Fibroblast of skin of right biceps (primary cell): ENCODE measurements around the gene KRT78.

Source experiments
- DNase-seq: peaks from one replicate; pipeline ENCODE4 v3.0.0-alpha.2; 2013

KRT78 gene

DNA sequence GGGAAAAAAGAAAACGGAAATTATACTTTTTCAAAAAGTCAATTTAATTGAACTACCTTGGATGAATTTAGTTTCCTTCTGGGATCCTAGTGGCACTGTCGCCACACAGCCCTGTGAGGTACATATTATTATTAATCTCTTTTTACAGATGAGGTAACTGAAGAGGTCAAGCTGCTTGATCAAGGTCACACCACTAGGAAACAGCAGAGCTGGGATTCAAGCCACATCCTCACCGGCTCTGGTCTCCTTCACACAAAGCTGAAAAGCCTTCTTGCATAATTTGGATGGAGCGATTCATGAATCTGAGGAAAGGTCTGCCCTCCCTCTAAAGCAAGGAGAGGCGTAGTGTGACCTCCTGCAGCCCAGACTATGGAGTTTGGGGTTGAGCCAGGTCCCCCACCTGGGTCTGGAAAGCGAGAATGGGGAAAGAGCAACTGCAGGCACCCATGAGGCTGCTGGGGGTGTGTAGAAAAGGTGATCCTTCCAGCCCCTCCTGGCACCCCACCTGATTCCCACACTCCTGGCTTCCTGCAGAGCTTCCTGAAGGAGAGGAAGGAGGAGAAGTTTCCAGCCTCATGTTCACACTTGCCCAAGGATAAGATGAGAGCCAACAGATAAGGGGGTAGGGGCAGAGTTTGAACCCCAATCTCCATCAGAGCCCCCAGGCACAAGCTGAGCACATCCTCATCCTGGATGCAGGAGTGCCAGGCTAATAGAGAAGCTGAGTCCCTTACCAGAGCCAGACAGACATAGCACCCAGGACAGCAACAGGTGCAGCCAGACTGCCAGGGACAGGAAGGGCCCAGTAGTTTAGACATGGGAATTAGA lies 10.8 kb downstream of the KRT78 start:
- no peak for DNase-seq

DNA sequence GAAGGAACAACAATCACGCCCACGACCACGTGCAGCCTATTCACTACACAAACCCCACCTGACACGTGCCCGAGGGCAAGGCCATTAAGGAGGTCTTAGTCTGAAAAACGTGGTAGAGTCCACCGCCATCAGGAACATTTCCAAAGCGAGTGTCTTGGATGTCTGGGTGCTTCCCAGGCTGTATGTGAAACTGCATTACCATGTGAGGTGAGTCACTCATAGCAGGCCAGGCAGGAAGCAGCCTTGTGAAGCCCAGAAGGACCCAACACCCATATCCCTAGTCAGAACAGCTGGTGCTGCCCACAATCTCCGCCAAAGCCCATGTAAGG lies 11.4 kb downstream of the KRT78 start:
- DNase-seq, result peak; percentile 77

DNA sequence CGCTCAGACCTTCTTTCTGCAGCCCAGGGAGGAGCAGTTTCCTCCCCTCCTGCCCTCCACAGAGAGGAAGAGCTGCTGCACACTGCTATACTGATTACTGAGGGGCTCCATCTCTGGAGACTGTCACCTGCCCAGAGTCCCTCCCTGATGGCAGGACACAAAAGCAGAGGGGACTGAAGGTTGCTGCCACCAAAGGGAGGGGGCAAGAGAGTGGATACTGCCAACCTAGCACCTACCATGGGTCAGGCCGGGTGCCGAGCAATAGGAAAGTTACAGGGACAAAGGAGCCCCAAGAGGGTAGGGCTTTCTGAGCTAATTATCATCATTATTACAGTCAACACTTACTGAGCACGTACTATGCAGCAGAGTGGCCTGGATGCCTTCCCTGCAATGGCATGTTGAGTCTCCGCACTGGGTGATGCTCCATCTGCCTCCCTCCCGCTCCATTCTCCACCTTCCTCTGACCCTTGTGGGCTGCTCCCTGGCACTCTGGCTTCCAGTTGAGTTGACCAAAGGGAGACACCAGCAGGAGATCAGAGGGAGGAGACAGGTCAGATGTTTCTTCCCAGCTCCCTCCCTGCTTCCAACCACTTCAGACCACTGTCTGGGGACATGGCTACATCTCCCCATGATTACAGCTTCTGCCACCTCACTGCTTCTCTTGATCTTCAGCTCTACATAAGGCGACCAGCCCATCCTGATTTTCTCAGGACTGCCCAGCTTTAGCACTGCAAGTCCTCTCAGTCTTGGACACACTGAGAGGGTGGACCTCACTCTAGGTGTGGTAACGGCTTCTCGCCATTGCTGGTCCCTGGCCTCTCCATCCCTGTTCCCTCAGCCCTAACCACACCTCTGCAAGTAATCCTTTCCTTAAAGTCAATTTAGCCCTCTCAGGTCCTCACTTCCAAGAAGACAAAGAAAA lies 12.0 kb downstream of the KRT78 start:
- DNase-seq, result no peak

DNA sequence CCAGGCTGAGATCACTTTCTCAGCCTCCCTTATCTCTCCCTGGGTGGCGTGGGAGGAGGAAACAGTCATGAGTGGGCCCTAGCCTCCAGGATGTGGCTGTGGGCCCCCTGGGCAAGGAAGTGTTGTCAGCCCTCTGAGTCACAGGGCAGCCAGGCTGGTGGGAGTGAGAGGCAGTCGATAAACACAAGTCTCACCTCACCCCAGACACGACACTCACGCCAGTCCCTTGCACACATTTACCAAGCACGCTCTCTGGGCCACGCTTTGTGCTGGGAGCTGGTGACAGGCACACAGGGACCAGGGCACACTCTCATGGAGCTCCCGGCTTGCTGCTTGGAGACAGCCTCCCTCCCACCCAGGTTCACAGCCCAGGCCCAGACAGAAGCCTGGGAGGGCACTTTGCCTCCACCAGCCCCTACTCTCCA lies 12.7 kb downstream of the KRT78 start:
- peak; percentile 65 for DNase-seq

DNA sequence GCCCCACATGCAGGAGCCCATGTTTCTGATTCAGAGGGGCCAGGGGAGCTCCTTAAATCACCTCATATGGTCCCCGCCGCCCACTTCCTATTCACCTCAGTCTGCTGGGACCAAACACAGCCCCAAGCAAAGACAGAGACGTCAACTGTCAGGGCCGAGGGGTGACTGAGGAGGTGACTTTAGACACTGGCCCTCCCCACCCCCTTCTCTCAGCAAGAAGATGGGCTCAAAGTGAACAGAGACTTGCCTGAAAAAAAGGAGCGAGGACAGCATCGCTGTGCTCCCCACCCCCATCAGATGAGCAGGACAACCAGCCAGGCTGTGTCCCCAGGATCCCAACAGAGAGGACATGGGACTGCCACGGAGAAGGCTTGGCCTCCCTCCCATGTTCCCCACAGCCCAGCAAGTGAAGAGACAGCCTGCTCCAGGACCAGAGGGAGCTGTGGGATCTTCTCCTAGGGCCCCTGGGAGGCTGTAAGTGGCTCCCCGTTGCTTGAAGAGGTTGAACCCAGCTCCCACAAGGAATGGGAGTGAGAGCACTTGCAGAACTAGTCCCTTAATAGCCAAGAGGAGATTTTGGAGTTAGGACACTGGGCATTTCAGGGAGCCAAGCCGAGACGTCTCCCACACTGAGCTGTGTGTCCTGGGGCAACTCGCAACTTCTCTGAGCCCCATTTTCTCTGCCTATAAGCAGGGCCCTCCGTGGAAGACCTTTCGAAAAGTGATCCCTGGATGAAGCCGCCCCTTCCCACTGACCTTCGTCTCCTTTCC lies 13.3 kb downstream of the KRT78 start:
- DNase-seq, result no peak

DNA sequence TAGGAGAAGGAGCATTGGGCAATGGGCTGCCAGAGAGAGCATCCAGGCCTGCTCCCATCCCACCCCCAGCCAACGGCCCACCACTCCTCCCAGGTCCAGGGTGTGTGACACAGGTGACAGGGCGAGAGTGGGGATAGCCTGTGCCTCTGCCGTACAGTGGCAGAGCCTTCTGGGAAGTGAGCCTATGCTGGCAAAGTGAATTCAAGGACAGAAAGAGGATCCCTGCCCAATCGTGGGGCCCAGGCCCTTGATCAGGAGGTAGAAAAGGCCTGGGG lies 14.1 kb downstream of the KRT78 start:
- DNase-seq, result no peak

DNA sequence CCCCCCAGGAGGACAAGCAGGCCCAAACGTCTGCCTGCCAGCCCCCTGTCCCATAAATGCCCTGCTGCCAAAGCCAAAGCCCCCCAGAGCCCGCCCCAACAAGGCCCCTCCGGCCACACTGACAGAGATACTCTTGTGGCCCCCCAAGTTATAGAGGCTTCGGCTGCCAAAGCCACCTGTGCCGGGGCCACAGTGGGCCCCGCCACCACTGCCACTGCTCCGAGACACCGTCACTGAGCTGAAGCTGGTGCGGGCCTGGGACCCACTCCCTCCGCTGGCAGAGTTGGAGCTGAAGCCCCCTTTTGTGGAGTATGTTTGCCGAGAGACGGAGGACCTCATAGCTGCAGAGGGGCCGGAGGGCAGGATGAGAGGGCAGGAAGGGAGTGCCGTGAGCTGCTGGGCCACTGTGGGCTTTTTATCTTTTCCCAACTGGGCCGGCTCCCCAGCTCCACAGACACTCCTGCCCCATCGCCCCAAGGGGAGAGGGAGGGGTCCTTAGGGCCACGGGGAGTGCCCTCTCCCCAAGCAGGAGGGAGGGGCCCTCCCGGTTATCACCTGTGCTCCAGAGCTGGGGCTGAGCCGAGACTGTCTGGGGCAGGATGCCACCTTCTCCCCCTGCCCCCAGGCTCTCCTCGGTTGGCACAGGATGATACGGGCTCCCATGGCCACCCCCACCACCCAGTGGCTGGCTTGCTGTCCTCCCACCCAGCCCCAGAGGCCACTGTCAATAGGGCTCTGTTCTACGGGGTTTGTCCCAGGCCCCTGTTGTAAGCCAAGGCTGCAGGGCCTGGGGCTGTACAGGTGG lies 14.7 kb downstream of the KRT78 start, which contains the start of gene KRT79:
KRT79 (minus strand) TSS at position 390 of the 805 bp plus-strand sequence; CDS start at position 339, 51 bp downstream.
- no peak for DNase-seq

DNA sequence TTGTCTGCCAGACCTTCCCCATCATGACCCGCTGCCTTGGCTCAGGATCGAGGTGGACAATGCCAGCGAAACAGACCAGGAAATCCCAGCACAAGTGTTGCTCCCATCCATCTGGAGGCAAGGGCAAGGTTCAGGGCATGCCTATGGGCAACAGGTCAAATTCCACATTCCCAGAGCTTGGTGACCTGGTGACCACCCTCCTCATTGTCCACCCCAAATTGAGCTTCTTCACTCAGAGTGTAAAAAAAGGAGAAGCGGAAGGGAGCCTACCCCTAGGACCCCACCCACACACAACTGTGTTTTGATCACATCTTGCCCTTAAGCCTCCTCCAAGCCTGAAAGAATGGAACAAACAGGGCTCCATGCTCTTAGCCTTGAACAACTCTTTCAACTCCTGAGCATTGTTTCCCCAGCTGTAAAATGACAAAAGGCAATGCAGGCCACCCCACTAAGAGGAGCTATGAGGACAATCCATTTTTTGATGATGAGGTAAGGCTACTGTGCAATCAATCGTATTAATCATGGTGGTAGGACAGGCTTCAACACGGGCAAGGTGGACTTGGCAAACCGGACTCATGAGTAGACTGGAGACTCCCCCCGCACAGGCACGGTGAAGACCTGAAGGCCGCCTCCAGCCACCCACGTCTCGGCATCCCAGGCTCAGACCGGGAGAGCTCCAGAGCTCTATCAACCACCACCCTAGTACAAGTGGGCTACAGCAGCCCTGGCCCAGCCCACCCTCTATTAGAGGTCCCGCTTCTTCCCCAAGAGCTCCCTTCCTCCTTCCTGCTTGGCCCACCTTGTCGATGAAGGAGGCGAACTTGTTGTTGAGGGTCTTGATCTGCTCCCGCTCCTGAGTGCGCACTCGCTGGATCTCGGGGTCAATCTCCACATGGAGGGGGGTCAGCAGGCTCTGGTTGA lies 15.5 kb downstream of the KRT78 start:
- DNase-seq, result no peak

DNA sequence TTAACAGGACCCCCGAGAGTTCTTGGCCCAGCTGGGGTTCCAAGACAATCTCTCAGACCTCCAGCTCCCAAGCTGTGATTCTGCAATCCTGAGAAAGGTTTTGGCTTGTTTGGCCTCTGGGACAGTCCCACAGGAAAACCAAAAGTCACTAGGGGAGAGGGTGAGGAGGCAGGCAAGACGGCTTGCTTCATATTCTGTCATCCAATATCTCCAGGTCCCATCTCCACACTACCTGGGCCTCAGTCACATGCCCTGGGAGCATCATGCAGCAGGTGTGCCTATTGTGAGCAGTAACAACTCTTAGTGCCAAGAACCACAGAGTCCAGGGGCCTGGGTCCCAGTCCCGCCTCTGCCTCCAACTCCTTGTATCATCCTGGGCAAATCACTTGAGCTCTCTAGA lies 16.3 kb downstream of the KRT78 start:
- no peak for DNase-seq

DNA sequence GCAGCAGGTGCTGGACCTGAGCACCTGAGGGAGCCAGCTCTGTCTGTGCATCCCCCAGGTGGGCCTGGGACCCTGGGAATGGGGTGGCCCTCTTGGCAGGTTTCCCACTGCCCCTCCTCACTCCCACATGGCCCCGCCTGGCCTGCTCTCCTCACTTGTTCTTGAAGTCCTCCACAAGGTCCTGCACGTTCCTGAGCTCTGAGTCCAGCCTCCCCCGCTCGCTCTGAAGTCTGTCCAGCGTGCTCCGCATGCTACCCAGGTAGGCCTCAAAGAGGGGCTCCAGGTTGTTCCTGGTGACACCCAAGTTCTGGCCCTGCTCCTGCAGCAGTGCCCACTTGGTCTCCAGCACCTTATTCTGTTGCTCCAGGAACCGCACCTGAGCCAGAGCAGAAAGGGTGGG lies 17.5 kb downstream of the KRT78 start:
- DNase-seq, result no peak

DNA sequence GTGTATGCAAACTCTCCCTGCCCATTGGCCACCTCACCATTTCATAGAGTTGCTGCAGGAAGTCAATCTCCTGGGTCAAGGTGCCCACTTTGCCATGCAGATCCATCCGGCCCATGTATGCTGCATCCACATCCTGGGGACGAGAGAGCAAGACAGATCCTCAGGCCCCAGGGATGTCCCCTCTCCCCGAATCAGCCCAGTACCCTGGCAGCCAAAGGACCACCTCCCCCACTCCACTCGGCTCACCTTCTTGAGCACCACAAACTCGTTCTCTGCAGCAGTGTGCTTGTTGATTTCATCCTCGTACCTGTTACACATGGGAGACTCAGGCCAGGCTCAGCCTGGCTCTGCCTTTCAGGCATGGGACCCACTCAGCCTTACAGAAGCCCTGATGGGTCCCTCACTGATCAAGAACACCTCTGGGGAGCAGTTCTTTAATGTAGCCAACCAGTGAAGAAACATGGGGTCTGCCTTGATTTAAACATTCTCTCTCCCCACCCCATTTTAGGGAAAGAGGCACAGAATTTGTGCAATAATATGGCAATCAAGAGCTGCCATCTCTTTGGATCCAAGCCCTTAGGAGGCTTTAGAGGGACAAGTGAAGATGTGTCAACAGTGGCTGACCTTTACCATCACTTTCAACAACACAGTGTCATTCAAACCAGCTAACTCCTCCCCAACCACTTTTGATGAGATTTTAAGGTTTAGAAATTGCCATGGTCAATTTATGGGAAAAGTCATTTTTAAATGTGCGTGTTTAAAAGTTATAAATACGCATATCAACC lies 18.6 kb downstream of the KRT78 start:
- DNase-seq, result no peak

DNA sequence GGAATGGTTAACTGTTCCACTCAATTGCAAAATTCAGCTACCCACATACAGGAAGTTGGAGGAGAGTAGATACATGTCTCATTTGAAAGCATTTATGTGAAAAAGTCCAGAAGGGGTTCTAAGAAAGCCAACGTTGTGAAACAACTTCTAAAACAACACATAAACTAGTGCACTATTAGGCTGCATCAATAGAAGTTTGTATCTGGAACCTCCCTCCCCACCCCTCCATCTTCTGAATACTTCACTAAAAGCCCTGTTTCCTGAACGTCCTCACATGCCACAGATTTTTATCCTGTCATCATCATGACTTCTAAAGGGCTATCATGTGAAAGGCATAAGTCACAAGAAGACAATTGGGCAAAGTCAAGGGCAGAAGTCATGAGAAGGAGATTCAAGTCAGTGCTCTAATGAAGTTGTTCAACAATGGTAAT lies 20.2 kb downstream of the KRT78 start:
- no peak for DNase-seq

DNA sequence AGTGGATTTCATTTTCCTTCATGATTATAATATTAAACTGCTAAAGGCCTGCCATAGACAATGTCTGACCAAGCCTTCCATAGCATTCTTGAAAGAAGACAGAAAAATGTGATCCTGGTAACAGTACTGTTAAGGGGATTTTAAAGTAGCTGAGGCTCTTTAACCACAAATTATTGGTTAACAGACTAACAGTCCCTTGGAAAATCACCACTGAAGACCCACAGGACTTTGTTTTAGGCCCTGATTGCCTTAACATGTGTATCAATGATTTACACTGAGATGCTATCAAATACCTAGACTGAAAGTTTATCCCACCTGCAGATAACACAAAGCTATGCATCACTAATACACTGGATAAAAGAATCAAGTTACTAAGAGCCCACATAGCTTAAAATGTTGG lies 20.6 kb downstream of the KRT78 start:
- no peak for DNase-seq

DNA sequence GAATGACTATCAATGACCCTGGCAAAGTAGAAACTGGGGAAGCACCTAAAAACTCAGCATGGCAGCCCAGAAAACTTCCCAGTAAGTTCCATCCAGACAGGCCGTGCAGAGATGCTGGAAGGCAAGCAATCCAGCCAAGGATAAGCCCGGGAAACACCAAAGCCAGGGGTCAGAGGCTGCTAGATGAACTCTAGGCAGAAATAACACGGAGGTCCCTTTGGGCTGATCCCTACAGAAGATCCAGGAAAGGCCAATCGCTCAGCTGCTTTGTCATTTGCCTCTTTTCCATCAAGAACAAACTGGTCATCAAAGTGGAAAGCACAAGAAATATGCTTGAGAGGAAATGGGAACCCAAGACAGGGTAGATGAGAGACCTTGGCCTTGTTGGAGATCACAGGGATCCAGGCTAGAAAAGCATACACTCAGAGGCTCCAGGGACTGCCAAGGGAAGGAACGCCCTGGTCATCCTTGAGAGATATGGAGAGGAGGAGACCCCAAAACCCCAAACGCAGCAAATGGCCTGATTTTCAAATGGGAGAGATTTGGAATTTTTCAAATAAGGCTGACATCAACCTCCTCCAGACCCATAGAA lies 21.2 kb downstream of the KRT78 start:
- no peak for DNase-seq

DNA sequence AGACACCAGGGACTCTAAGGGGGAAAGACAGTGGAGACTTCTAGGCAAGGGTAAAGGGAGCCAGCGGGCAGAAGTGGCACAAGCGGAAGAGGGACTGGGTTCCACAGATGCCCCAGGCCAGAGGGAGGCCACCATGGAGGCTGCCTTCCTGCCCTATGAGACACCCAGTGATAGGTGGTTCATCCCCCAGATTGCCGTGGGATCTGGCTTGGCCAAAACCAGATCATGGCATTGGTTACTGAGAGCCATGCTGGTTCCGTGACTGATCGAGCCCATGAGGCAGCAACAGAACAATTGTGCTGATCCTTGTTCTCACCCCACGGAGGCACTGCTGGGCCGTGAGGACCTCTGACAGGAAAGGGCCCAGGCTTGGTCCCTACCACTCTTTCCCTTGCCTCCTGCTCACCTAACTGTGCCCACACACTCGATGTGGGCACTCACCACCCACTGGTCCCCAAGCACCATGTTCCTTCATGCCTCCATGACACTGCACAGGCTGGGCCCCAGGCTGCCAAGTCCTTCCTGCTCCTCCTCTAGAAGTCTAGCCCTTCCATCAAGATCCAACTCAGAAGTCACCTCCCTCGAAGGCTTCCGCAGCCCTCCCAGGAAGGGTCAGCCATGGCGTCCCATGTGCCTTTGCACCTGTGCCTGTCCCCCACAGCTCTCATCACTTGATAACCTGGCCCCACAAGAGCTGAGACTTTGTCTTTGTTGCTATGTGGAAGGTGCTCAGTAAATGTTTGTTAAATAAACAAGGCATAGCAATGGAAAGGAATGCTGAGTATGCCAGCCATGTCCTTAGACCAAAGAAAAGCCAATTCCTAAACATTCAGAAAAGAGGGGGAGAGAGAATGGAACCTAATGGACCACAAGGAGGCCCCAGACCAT lies 21.9 kb downstream of the KRT78 start:
- DNase-seq, result peak; percentile 15

DNA sequence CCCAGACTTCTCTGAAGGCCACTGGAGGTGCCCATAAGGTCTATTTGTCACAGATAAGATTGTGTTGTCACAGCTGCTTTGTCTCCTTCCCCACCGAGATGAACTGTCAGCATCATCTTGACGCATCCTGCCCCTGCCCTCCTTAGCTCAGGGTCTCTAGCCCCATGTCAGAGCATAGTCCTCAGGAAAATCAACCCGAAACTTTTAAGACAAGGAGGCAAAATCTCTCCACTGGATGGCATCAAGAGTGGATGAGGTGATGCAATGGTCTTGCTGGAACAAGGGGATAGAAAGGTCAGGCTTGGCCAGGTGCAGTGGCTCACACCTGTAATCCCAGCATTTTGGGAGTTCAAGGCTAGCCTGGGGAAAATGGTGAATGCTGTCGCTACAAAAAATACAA lies 22.8 kb downstream of the KRT78 start:
- DNase-seq, result no peak

DNA sequence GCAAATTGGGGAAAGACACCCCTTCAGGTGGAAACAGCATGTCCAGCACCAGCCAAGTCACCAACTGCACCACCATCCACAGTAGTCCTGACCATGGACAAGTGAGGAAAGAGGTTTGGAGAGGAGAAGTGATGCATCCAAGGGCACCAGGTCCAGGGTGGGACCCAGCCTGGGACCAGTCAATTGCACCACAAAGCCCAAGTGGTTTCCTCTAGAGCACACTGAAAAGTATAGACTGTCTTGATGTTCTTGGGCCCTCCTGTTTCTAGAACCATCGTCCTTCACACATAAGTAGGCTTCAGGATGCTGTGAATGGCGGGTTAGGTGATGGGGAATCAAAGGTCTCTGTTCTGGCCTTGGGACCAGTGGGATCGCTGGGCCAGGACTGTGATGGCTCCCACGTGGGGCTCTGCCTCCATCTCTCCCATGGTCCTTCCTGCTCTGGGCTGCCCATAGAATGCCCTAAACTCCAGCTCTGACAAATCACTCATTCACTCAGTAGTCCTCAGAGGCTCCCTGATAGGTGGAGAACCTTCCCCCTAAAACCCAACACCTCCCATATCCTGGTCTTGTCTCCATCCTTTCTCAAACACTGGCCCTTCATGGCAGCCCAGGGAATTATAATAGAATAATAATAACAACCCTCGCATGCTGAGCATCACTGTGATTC lies 23.9 kb downstream of the KRT78 start:
- DNase-seq, result no peak

DNA sequence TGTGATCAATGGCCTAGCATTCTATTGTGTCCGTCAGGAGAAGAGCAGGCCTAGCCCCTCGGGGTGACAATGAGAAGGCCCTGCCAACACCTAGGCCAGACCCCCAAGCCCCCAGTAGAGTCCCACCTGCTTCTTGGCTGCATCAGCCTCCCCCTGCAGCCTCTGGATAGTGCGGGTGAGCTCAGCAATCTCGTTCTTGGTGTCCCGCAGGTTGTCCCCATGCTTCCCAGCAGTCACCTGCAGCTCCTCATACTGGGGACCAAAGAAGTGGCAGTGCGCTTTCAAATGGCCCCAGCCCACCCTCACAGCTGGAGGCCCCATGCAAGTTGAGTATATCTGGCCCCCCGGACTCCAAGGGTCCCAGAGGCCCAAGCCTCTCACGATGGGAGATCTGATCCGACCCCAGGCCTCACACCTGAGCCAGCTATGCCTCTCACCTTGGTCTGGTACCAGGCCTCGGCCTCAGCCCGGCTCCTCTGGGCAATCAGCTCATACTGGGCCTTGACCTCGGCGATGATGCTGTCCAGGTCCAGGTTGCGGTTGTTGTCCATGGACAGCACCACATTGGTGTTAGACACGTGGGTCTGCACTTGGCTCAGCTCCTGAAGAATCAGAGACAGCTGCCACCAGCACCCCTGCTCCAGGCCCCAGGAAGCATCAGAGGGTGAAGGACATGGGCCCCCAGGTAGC lies 24.9 kb downstream of the KRT78 start:
- no peak for DNase-seq
